Astrocyte (in vitro differentiated cells and primary cell): Measurements from ENCODE around the gene HIC1. TPM values are rescaled to one million over a fixed set of nuclear protein-coding genes. Genes with fewer than 3 reads are reported as not detected.

ENCODE experiments used
- DNase-seq: peaks from one replicate; pipeline ENCODE4 v3.0.0-alpha.2; 2010; ENCODE audit warnings: low read depth
- FAIRE-seq: peaks from 2 replicates; lab custom pipeline; 2011; peaks lifted over from hg19 to GRCh38; lab: Jason Lieb, UNC
- H2AFZ ChIP-seq: 2 replicates; pipeline ENCODE4 v1.6.0; 2012; ENCODE audit warnings: low read depth, low read length, inconsistent platforms
- H3K27ac ChIP-seq: 2 replicates; pipeline ENCODE4 v1.5.1; 2011; ENCODE audit warnings: low read depth, low read length, inconsistent platforms
- H3K27me3 ChIP-seq: 2 replicates; pipeline ENCODE4 v1.6.0; 2011; ENCODE audit warnings: low read length, inconsistent platforms; ENCODE audit not compliant: insufficient read depth
- H3K36me3 ChIP-seq: 2 replicates; pipeline ENCODE4 v1.5.1; 2011; ENCODE audit warnings: low read length, inconsistent platforms; ENCODE audit not compliant: insufficient read depth
- H3K4me1 ChIP-seq: 2 replicates; pipeline ENCODE4 v1.5.1; 2011; ENCODE audit warnings: low read length, inconsistent platforms; ENCODE audit not compliant: insufficient read depth
- H3K4me2 ChIP-seq: 2 replicates; pipeline ENCODE4 v1.6.0; 2012; ENCODE audit warnings: low read length, inconsistent platforms
- H3K4me3 ChIP-seq: 2 replicates; pipeline ENCODE4 v1.5.1; 2011; ENCODE audit warnings: low read depth, mild to moderate bottlenecking, low read length, inconsistent platforms; ENCODE audit not compliant: insufficient read depth
- H3K79me2 ChIP-seq: 2 replicates; pipeline ENCODE4 v1.6.0; 2012; ENCODE audit warnings: mild to moderate bottlenecking, low read length, inconsistent platforms; ENCODE audit not compliant: insufficient read depth
- H3K9ac ChIP-seq: 2 replicates; pipeline ENCODE4 v1.6.0; 2012; ENCODE audit warnings: mild to moderate bottlenecking, low read length, inconsistent platforms
- H3K9me3 ChIP-seq: 2 replicates; pipeline ENCODE4 v1.5.1; 2012; ENCODE audit warnings: low read depth, mild to moderate bottlenecking, low read length, inconsistent platforms; ENCODE audit not compliant: insufficient read depth
- H4K20me1 ChIP-seq: 2 replicates; pipeline ENCODE4 v1.6.0; 2012; ENCODE audit warnings: low read length, inconsistent platforms; ENCODE audit not compliant: insufficient read depth
- H3K27ac Mint-ChIP-seq: one replicate; pipeline ENCODE4 v1.8.0; 2021; ENCODE audit warnings: mild to moderate bottlenecking, mixed read lengths; ENCODE audit not compliant: unreplicated experiment
- H3K27me3 Mint-ChIP-seq: one replicate; pipeline ENCODE4 v1.8.0; 2021; ENCODE audit warnings: low read depth, mixed read lengths; ENCODE audit not compliant: unreplicated experiment
- H3K36me3 Mint-ChIP-seq: one replicate; pipeline ENCODE4 v1.8.0; 2021; ENCODE audit warnings: low read depth, mixed read lengths; ENCODE audit not compliant: unreplicated experiment
- H3K4me1 Mint-ChIP-seq: one replicate; pipeline ENCODE4 v1.8.0; 2021; ENCODE audit warnings: low read depth, mixed read lengths; ENCODE audit not compliant: unreplicated experiment
- H3K4me3 Mint-ChIP-seq: one replicate; pipeline ENCODE4 v1.8.0; 2021; ENCODE audit warnings: mild to moderate bottlenecking, moderate library complexity, mixed read lengths; ENCODE audit not compliant: unreplicated experiment
- H3K9me3 Mint-ChIP-seq: one replicate; pipeline ENCODE4 v1.8.0; 2021; ENCODE audit warnings: mild to moderate bottlenecking, mixed read lengths; ENCODE audit not compliant: unreplicated experiment
- EZH2 ChIP-seq: IDR thresholded peaks from 2 replicates; pipeline ENCODE4 v1.6.1; 2012; ENCODE audit warnings: mild to moderate bottlenecking, low read length, inconsistent platforms; ENCODE audit not compliant: insufficient read depth
- total RNA-seq: library from RNA; stranded (reverse); gene quantifications from 2 replicates; pipeline ENCODE4 v1.2.1, GENCODE V29; 2021
- TF ChIP-seq, protein P1 (sequence below): IDR thresholded peaks from 2 replicates; pipeline ENCODE4 v1.5.1; 2011; ENCODE audit warnings: low read depth, mild to moderate bottlenecking, inconsistent platforms, low read length, moderate library complexity; ENCODE audit not compliant: insufficient read depth

HIC1 gene
- total RNA-seq, 1 donor from 2014 or later = 9.0 TPM

DNA sequence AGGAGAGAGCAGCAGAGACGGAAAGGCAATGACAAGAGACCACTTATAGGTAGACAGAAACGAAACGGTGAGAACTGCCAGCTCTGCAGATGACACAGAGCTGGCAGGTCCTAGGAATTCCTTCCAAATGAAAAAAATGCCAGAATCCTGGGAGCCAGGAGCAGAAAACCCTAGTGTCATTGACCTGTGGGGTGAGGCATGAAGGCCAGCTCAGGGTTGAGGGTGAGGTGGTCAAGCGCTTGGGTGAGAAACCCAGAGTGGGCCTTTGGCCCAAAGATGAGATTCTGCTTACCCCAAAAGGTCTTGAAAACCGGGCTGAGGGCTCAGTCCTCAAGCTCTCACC is 9.2 kb downstream of the HIC1 start:
- Mint-ChIP-seq H3K27me3 (no peaks in the 10 kb centered on the region), H3K9me3 (peaks cover 2% of the 10 kb centered on the region), H3K4me3 (no peak overlapping the region), H3K36me3 (peaks cover 29% of the 10 kb centered on the region), H3K4me1 (peaks cover 72% of the 10 kb centered on the region), H3K27ac (peak overlapping the region; percentile 97)
- peak overlapping the region; percentile 99 for H3K27ac ChIP-seq
- peak overlapping the region; percentile 93 for H3K9ac ChIP-seq
- H3K4me1 ChIP-seq = peaks cover 98% of the 10 kb centered on the region
- no peak overlapping the region for H2AFZ ChIP-seq
- TF ChIP-seq EZH2 = no peak
- TF ChIP-seq, protein P1, sequence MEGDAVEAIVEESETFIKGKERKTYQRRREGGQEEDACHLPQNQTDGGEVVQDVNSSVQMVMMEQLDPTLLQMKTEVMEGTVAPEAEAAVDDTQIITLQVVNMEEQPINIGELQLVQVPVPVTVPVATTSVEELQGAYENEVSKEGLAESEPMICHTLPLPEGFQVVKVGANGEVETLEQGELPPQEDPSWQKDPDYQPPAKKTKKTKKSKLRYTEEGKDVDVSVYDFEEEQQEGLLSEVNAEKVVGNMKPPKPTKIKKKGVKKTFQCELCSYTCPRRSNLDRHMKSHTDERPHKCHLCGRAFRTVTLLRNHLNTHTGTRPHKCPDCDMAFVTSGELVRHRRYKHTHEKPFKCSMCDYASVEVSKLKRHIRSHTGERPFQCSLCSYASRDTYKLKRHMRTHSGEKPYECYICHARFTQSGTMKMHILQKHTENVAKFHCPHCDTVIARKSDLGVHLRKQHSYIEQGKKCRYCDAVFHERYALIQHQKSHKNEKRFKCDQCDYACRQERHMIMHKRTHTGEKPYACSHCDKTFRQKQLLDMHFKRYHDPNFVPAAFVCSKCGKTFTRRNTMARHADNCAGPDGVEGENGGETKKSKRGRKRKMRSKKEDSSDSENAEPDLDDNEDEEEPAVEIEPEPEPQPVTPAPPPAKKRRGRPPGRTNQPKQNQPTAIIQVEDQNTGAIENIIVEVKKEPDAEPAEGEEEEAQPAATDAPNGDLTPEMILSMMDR = no peak
- FAIRE-seq (no peak), DNase-seq (no peak)
- no peak overlapping the region for H3K4me3 ChIP-seq
- H3K4me2 ChIP-seq = peak overlapping the region; percentile 46
- H3K9me3 ChIP-seq = no peaks in the 10 kb centered on the region
- peaks cover 51% of the 10 kb centered on the region for H3K79me2 ChIP-seq
- H3K27me3 ChIP-seq = no peaks in the 10 kb centered on the region
- peaks cover 9% of the 10 kb centered on the region for H3K36me3 ChIP-seq
- H4K20me1 ChIP-seq = peaks cover 5% of the 10 kb centered on the region

DNA sequence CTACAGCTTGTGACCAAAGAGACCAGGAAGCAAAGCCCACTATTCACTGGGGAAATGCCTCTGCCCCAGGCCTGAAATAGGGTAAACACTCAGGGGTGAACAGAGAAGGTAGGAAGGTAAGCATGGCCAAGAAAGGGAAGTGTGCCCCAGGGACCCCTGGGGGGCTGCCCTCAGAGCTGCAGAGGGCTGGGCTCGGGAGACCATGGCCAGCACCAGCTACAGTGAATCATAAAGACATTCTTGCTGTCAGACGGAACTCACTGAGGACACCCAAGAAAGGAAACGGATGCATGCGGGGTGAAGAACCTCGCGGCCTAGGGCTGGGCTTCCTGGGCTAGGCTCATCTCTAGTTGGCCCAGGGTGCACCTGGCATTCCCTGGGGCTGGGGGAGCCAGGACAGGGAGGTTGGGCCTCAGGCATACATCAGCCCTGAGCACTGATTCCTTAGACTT is 9.6 kb downstream of the HIC1 start:
- DNase-seq = no peak
- Histone ChIP-seq H3K4me2 (peak overlapping the region; percentile 4), H3K4me1 (peaks cover 96% of the 10 kb centered on the region), H3K27ac (peak overlapping the region; percentile 99), H3K4me3 (no peak overlapping the region), H4K20me1 (peaks cover 2% of the 10 kb centered on the region), H3K9me3 (no peaks in the 10 kb centered on the region), H2AFZ (no peak overlapping the region), H3K79me2 (peaks cover 47% of the 10 kb centered on the region), H3K36me3 (peaks cover 7% of the 10 kb centered on the region), H3K27me3 (no peaks in the 10 kb centered on the region), H3K9ac (peak overlapping the region; percentile 93)
- Mint-ChIP-seq H3K27me3 (no peaks in the 10 kb centered on the region), H3K4me1 (peaks cover 73% of the 10 kb centered on the region), H3K36me3 (peaks cover 30% of the 10 kb centered on the region), H3K4me3 (no peak overlapping the region), H3K27ac (peak overlapping the region; percentile 86), H3K9me3 (peaks cover 2% of the 10 kb centered on the region)
- no peak for FAIRE-seq
- TF ChIP-seq, protein P1 = no peak
- TF ChIP-seq EZH2 = no peak

DNA sequence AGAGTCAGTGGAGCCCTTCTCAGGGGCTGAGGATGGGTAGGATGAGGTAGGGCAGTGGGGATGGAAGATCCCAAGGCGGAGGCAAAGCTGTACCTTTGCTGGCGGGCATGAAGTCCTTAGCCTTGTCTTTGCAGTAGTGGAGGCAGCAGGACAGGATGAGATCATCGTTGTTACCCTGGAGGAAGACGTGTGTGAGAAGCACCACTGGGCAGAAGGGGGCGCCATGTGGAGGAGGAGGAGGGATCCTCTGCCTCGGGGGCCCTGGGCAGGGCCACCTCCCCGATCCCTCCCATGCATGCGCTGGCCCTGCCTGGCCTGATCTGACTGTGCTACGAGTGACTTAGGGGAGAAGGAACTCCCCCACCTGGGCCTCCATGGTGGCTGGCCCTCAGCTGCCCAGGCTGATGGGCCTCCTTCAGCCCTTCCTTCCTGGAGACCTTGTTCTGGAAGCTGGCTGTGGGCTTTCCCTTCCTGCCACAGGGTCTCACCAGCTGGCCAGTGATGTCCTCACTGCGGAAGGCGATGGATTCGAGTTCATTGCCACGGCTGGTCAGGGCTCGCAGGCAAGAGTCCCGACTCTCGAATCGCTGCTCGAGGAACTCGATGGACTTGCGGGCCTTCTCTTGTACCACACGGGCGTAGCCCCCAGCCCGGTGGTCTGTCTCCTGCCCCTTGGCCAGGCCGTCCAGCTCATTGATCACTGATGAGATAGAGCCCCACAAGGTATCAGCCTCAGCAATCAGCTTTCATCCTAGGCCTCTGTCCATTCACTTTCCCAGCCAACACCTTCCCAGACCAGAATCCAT is 10.3 kb downstream of the HIC1 start:
- peaks cover 44% of the 10 kb centered on the region for H3K79me2 ChIP-seq
- Mint-ChIP-seq H3K27ac (peak overlapping the region; percentile 86), H3K36me3 (peaks cover 30% of the 10 kb centered on the region), H3K4me1 (peaks cover 72% of the 10 kb centered on the region), H3K27me3 (no peaks in the 10 kb centered on the region), H3K9me3 (no peaks in the 10 kb centered on the region), H3K4me3 (peak overlapping the region; percentile 45)
- H2AFZ ChIP-seq = no peak overlapping the region
- H3K36me3 ChIP-seq = peaks cover 2% of the 10 kb centered on the region
- H3K27me3 ChIP-seq = no peaks in the 10 kb centered on the region
- peak overlapping the region; percentile 93 for H3K9ac ChIP-seq
- H3K27ac ChIP-seq = peak overlapping the region; percentile 99
- TF ChIP-seq, protein P1 = peak; percentile 44
- no peak for TF ChIP-seq EZH2
- H4K20me1 ChIP-seq = no peaks in the 10 kb centered on the region
- FAIRE-seq (peak; percentile 75), DNase-seq (peak; percentile 69)
- H3K4me2 ChIP-seq = peak overlapping the region; percentile 4
- peaks cover 93% of the 10 kb centered on the region for H3K4me1 ChIP-seq
- no peaks in the 10 kb centered on the region for H3K9me3 ChIP-seq
- H3K4me3 ChIP-seq = no peak overlapping the region
